Measurements from ENCODE around the gene SERPINA6.

Gene SERPINA6

DNA sequence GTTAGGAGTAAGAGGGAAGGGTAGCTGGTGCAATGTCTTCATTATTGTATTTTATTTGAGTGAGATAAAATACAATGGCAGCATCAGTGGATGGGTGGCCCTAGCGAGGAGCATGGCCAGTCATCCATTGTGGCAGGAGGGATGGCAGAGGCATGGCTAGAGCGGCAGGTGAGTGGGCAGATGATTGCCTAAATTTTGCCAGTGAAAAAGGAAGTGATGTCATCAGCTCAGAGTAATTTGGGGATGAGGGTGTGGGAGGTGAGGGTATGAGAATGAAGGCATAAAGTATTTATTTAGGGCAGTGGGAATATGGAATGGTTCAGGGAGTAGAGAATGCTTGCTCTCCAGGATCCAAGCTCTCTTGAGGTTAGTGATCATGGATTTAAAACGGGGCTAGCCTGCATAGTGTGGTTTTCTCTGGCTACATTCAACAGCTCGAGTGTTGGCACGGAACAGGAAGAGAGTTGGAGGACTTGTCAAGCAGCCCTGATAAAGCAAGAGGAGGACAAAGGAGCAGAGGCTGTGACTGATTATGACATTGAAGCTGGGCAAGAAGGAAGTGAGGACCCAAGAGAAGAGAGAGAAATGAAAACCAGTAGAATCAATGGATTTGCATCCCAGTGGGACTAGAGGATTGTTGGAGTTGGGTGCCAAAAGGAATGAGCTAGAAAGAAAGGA is 18.7 kb upstream of the SERPINA6 start:
- H3K27ac Mint-ChIP-seq: peak overlapping the region in 2 of 3 experiments; percentile 1 to 20
- H3K4me3 Mint-ChIP-seq: no peak overlapping the region
- peaks cover 5% of the 10 kb centered on the region for H3K27me3 Mint-ChIP-seq (ENCODE audit: low read depth)
- peaks cover 4% of the 10 kb centered on the region for H3K9me3 Mint-ChIP-seq
- H3K4me1 Mint-ChIP-seq: peaks cover 22% of the 10 kb centered on the region
- no peaks in the 10 kb centered on the region for H3K36me3 Mint-ChIP-seq (ENCODE audit: low read depth)
- TF ChIP-seq, protein P1, sequence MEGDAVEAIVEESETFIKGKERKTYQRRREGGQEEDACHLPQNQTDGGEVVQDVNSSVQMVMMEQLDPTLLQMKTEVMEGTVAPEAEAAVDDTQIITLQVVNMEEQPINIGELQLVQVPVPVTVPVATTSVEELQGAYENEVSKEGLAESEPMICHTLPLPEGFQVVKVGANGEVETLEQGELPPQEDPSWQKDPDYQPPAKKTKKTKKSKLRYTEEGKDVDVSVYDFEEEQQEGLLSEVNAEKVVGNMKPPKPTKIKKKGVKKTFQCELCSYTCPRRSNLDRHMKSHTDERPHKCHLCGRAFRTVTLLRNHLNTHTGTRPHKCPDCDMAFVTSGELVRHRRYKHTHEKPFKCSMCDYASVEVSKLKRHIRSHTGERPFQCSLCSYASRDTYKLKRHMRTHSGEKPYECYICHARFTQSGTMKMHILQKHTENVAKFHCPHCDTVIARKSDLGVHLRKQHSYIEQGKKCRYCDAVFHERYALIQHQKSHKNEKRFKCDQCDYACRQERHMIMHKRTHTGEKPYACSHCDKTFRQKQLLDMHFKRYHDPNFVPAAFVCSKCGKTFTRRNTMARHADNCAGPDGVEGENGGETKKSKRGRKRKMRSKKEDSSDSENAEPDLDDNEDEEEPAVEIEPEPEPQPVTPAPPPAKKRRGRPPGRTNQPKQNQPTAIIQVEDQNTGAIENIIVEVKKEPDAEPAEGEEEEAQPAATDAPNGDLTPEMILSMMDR (IDR thresholded peaks at IDR 0.05; ENCODE audit: unreplicated experiment in 3 of 3): no peak

DNA sequence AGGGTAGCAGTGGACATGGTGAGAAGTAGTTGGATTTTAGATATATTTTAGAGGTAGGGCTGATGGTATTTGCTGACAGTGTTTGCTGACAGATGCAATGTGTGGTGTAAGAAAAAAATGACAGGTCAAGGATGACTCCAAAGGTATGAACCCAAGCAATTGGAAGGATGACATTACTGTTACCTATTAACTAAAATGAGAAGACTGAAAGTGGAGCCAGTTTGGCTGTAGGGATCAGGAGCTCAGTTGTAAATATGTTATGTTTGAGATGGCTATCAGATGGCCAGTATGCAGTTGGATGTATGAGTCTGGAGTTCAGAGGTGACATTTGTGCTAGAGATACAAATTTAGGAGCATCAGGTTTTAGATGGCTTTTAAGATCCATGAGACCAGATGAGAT is 17.4 kb upstream of the SERPINA6 start:
- Mint-ChIP-seq H3K4me1 (peaks cover 22% of the 10 kb centered on the region), H3K36me3 (ENCODE audit: low read depth) (no peaks in the 10 kb centered on the region), H3K27ac (no peak overlapping the region), H3K4me3 (no peak overlapping the region), H3K9me3 (peaks cover 4% of the 10 kb centered on the region), H3K27me3 (ENCODE audit: low read depth) (peaks cover 5% of the 10 kb centered on the region)
- TF ChIP-seq, protein P1 (IDR thresholded peaks at IDR 0.05; ENCODE audit: unreplicated experiment in 3 of 3): no peak

DNA sequence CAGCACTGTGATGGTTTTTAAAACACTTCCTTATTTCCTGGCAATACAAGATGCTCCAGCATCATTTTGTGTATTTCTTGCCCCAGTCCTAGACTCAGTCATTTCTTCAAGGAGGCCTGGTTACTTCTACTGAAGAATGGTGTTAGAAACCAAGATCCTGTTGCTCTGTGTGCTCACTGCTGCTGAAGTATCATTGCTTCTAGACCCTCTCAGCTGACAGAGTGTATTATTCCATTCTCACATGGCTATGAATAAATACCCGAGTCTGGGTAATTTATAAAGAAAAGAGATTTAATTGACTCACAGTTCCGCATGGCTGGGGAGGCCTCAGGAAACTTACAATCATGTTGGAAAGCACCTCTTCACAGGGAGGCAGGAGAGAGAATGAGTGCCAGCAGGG is 14.9 kb upstream of the SERPINA6 start:
- no peaks in the 10 kb centered on the region for H3K36me3 Mint-ChIP-seq (ENCODE audit: low read depth)
- H3K9me3 Mint-ChIP-seq: peaks cover 6% of the 10 kb centered on the region
- H3K4me1 Mint-ChIP-seq: peaks cover 22% of the 10 kb centered on the region
- no peaks in the 10 kb centered on the region for H3K27me3 Mint-ChIP-seq (ENCODE audit: low read depth)
- H3K27ac Mint-ChIP-seq: no peak overlapping the region
- H3K4me3 Mint-ChIP-seq: no peak overlapping the region
- TF ChIP-seq, protein P1 (IDR thresholded peaks at IDR 0.05; ENCODE audit: unreplicated experiment in 3 of 3): no peak

DNA sequence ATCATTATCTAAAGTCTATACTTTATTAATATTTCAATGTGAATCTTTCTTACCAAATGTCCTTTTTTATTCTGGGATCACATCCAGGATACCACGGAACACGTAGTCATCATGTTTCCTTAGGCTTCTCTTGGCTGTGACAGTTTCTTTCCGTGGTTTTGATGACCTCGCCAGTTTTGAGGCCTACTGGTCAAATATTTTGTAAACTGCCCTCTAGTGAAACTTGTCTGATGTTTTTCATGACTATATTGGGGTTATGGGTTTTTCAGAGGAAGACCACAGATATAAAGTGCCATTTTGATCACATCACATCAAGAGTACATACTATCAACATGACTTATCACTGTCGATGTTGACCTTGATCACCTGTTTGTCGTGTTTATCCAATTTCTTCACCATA is 14.1 kb upstream of the SERPINA6 start:
- TF ChIP-seq, protein P1 (IDR thresholded peaks at IDR 0.05; ENCODE audit: unreplicated experiment in 3 of 3): no peak
- no peaks in the 10 kb centered on the region for H3K36me3 Mint-ChIP-seq (ENCODE audit: low read depth)

DNA sequence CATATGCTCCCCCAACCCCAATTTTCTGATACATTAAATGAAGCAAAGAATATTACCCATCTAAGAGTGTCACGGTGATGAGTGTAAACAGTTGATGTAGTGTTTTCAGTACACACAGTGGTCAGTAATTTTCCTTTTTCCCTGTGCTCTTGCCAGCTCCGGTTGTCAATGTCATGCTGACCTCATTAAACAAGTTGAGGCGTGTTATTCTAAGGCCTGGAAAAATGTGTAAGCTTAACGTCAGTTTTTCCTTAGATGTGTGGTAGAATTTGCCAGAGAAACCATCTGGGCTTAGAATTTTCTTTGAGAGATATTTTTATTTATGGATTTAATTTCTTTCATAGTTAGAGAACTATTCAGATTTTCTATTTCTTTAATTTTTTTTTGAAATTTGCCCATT is 11.7 kb upstream of the SERPINA6 start:
- Mint-ChIP-seq H3K9me3 (peaks cover 6% of the 10 kb centered on the region), H3K27me3 (ENCODE audit: low read depth) (no peaks in the 10 kb centered on the region), H3K27ac (no peak overlapping the region), H3K4me1 (no peaks in the 10 kb centered on the region), H3K4me3 (no peak overlapping the region), H3K36me3 (ENCODE audit: low read depth) (no peaks in the 10 kb centered on the region)
- TF ChIP-seq, protein P1 (IDR thresholded peaks at IDR 0.05; ENCODE audit: unreplicated experiment in 3 of 3): no peak

More for the DNA sequence above, 14.1 kb upstream of the SERPINA6 start:
- Mint-ChIP-seq H3K4me1 (peaks cover 17% of the 10 kb centered on the region), H3K27me3 (ENCODE audit: low read depth) (no peaks in the 10 kb centered on the region), H3K27ac (no peak overlapping the region), H3K9me3 (peaks cover 6% of the 10 kb centered on the region), H3K4me3 (no peak overlapping the region)

DNA sequence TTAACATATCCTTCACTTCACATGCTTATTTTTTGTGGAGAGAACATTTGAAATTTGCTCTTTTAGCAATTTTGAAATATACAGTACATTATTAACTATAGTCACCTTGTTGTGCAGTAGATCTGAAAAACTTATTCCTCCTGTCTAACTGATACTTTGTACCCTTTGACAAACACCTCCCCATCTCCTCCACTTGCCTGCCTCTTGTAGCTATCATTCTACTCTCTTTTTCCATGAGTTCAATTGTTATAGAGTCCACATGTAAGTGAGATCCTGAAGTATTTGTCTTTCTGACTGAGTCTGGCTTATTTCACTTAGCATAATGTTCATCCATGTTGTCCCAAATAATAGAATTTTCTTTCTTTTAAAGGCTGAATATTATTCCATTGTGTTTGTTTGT is 9.5 kb upstream of the SERPINA6 start:
- Mint-ChIP-seq H3K4me3 (no peak overlapping the region), H3K4me1 (no peaks in the 10 kb centered on the region)
- TF ChIP-seq, protein P1 (IDR thresholded peaks at IDR 0.05; ENCODE audit: unreplicated experiment in 3 of 3): no peak

More for the DNA sequence above, 9.5 kb upstream of the SERPINA6 start:
- no peaks in the 10 kb centered on the region for H3K27me3 Mint-ChIP-seq (ENCODE audit: low read depth)
- H3K36me3 Mint-ChIP-seq (ENCODE audit: low read depth): no peaks in the 10 kb centered on the region
- no peak overlapping the region for H3K27ac Mint-ChIP-seq
- peaks cover 2% of the 10 kb centered on the region for H3K9me3 Mint-ChIP-seq
